Endothelial cell of umbilical vein (primary cell): ENCODE data around the gene HDHD3. TPM values are rescaled to one million over a fixed set of nuclear protein-coding genes. Genes with fewer than 3 reads are reported as not detected.

ENCODE experiments used
- BruUV-seq: library from RNA; stranded (reverse); fragments of 400-500 nt; replicated peaks from 2 replicates; lab custom pipeline; 2021; lab: Mats Ljungman, UMichigan
- CTCF ChIA-PET: fragments of 300-600, 350-600 bp; sonication (Branson Sonifier 250); formaldehyde crosslinking; loops from one replicate; lab custom pipeline; 2021; ENCODE audit warnings: antibody characterized with exemption, inconsistent platforms; lab: Charles Lee
- POLR2A ChIA-PET: fragments of 300-600, 350-600 bp; sonication (Branson Sonifier 250); formaldehyde crosslinking; loops from one replicate; lab custom pipeline; 2021; ENCODE audit warnings: antibody characterized with exemption, inconsistent platforms; lab: Charles Lee
- DNase-seq: peaks from one replicate; pipeline ENCODE4 v3.0.0-alpha.2; 2011; ENCODE audit warnings: low read depth, low spot score
- FAIRE-seq: peaks from 2 replicates; lab custom pipeline; 2011; peaks lifted over from hg19 to GRCh38; lab: Jason Lieb, UNC
- H2AFZ ChIP-seq: 2 replicates; pipeline ENCODE4 v1.6.0; 2012; ENCODE audit warnings: low read depth, low read length, control low read depth, inconsistent platforms
- H3K27ac ChIP-seq: 2 replicates; pipeline ENCODE4 v1.5.1; 2011; ENCODE audit warnings: low read depth, mild to moderate bottlenecking, control low read depth, low read length, moderate library complexity; ENCODE audit not compliant: insufficient read depth
- H3K27me3 ChIP-seq, 2 experiments: 2 replicates each; pipeline versions ENCODE4 v1.6.0 to v1.6.1; 2011; ENCODE audit warnings: low read length in 2 of 2, mixed read lengths in 1 of 2; ENCODE audit not compliant: control insufficient read depth in 2 of 2, insufficient read depth in 2 of 2
- H3K36me3 ChIP-seq, 2 experiments: 2 replicates in 1 of 2; 3 replicates in 1 of 2; pipeline ENCODE4 v1.5.1; 2011; ENCODE audit warnings: low read length in 2 of 2, mild to moderate bottlenecking in 1 of 2, moderate library complexity in 1 of 2; ENCODE audit not compliant: control insufficient read depth in 2 of 2, insufficient read depth in 2 of 2; ENCODE audit errors: extremely low read depth in 1 of 2
- H3K4me1 ChIP-seq: 3 replicates; pipeline ENCODE4 v1.5.1; 2011; ENCODE audit warnings: mild to moderate bottlenecking, low read length; ENCODE audit not compliant: control insufficient read depth, insufficient read depth; ENCODE audit errors: extremely low read depth
- H3K4me2 ChIP-seq: 2 replicates; pipeline ENCODE4 v1.6.1; 2011; ENCODE audit warnings: low read length, control low read depth, mixed read lengths; ENCODE audit not compliant: insufficient read depth
- H3K4me3 ChIP-seq, 3 experiments: fragments of 200-600 bp in 1 of 3; sonication (generic), shearing (Covaris generic) in 1 of 3; replicated peaks in 1 of 3; 2 replicates each; pipeline ENCODE4 v1.5.1; 2011 to 2016; ENCODE audit warnings: control low read depth in 3 of 3, low read length in 3 of 3, mild to moderate bottlenecking in 2 of 3, inconsistent platforms in 1 of 3, low read depth in 1 of 3, moderate library complexity in 1 of 3; ENCODE audit not compliant: insufficient read depth in 1 of 3
- H3K79me2 ChIP-seq: 2 replicates; pipeline ENCODE4 v1.6.0; 2012; ENCODE audit warnings: low read length, inconsistent platforms; ENCODE audit not compliant: control insufficient read depth, insufficient read depth
- H3K9ac ChIP-seq: replicated peaks from 2 replicates; pipeline ENCODE3; 2011; ENCODE audit warnings: low read length, control low read depth; ENCODE audit not compliant: insufficient read depth; ENCODE audit errors: extremely low read depth
- H3K9me1 ChIP-seq: replicated peaks from 3 replicates; pipeline ENCODE4 v1.6.0; 2011; ENCODE audit warnings: mild to moderate bottlenecking, low read length; ENCODE audit not compliant: control insufficient read depth, insufficient read depth; ENCODE audit errors: extremely low read depth
- H3K9me3 ChIP-seq: replicated peaks from 2 replicates; pipeline ENCODE4 v1.5.1; 2012; ENCODE audit warnings: low read length, inconsistent platforms; ENCODE audit not compliant: control insufficient read depth, insufficient read depth
- H4K20me1 ChIP-seq: replicated peaks from 2 replicates; pipeline ENCODE3; 2011; ENCODE audit warnings: mild to moderate bottlenecking, low read length; ENCODE audit not compliant: control insufficient read depth, insufficient read depth; ENCODE audit errors: extremely low read depth
- EZH2 ChIP-seq: IDR thresholded peaks from 2 replicates; pipeline ENCODE4 v1.6.1; 2012; ENCODE audit warnings: borderline replicate concordance, low read depth, mild to moderate bottlenecking, moderate library complexity, low read length, inconsistent platforms; ENCODE audit not compliant: severe bottlenecking
- FOS ChIP-seq: IDR thresholded peaks from 2 replicates; pipeline ENCODE4 v1.6.1; 2011; ENCODE audit warnings: mild to moderate bottlenecking, low read length, moderate library complexity, borderline replicate concordance; ENCODE audit not compliant: insufficient read depth
- GATA2 ChIP-seq: IDR thresholded peaks from 2 replicates; pipeline ENCODE4 v1.7.0; 2011; ENCODE audit warnings: low read depth, mild to moderate bottlenecking, moderate library complexity, mixed read lengths, low read length; ENCODE audit not compliant: insufficient read length, insufficient read depth
- JUN ChIP-seq: IDR thresholded peaks from 2 replicates; pipeline ENCODE4 v1.6.1; 2011; ENCODE audit warnings: borderline replicate concordance, low read depth; ENCODE audit not compliant: insufficient read length, insufficient read depth
- MYC ChIP-seq: IDR thresholded peaks from one replicate; pipeline ENCODE4 v1.6.1; 2011; ENCODE audit warnings: mild to moderate bottlenecking, low read depth, low read length
- POLR2A ChIP-seq: IDR thresholded peaks from 2 replicates; pipeline ENCODE4 v1.6.1; 2012; ENCODE audit warnings: low read depth, mild to moderate bottlenecking, control low read depth, low read length
- POLR2AphosphoS5 ChIP-seq: IDR thresholded peaks from 2 replicates; pipeline ENCODE4 v1.6.1; 2012; ENCODE audit warnings: low read depth, mild to moderate bottlenecking, control low read depth, low read length, moderate library complexity; ENCODE audit not compliant: insufficient read depth
- dilution Hi-C: fragments of 300-500 bp; cut with MboI; formaldehyde crosslinking; loops from one replicate; pipeline ENCODE4 v1.15.0; 2019; ENCODE audit warnings: low sequenced_read_pairs; ENCODE audit not compliant: extremely low pct_ligation_motif_present
- intact Hi-C: fragments of 100-400 bp; cut with micrococcal nuclease; formaldehyde crosslinking; loops from one replicate; pipeline ENCODE4 v1.10.0; 2022
- polyA plus RNA-seq, 4 experiments: library from polyadenylated mRNA; depleted of rRNA in 3 of 4; stranded (reverse) in 3 of 4; unstranded in 1 of 4; fragments of >200 nt; gene quantifications; 2 replicates each; pipeline versions ENCODE4 v1.2.1 to v1.2.3, GENCODE V29; 2011 to 2012; ENCODE audit warnings: missing spikeins in 1 of 4
- total RNA-seq: library from RNA; stranded (reverse); gene quantifications from 2 replicates; pipeline ENCODE4 v1.2.3, GENCODE V29; 2021
- TF ChIP-seq, protein P1 (sequence below), 2 donors: IDR thresholded peaks; 1 replicate in 1 of 2; 2 replicates in 1 of 2; pipeline ENCODE4 v1.5.1; 2011; ENCODE audit warnings: low read length in 2 of 2, mild to moderate bottlenecking in 2 of 2, moderate library complexity in 2 of 2, control low read depth in 1 of 2, inconsistent platforms in 1 of 2, low read depth in 1 of 2; ENCODE audit not compliant: insufficient read depth in 1 of 2; ENCODE audit errors: extremely low read depth in 1 of 2
- TF ChIP-seq, protein P2 (sequence below): IDR thresholded peaks from 2 replicates; pipeline ENCODE4 v1.6.1; 2011; ENCODE audit not compliant: insufficient read depth, insufficient read length

The HDHD3 gene
- total and polyA plus RNA-seq, 2 donors (not counting 3 experiments of a cell fraction or from before 2014, with no cell fraction given), result 7.6 to 14.1 TPM

DNA sequence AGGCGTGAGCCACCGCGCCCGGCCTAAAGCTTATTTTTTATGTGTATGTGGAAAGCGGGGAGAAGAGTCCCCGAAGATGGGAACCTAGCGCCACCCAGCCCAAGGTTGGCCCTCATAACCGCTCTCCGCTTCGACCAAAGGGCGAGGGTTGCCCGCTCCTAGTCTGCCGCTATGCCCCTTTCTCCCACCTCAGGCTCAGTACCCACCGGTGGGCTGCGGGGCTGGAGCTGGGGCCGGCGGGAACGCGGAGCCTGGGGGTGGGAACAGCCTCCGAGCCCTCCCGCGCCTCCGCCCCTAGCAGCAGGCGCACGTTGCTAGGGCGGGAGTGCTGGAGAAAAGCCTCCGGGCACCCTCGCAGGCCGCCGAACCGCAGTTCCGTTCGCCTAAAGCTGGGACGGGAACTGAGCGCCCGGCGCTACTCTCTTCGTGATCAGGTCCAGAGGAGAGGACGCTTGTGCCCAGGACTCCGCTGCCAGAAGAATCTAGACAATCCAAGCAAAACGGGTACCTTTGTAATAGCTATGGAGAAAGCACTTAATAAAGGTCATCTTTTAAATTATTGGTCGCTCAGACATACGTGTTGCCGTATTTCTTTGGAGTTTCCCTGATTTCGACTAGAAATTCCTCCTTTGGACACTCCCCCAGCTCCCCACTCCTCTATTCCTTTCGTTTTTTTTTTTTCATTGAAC is 36.6 kb downstream of the HDHD3 start, which contains the start of gene WDR31:
WDR31 (minus strand) TSS at position 265 of the 689 bp plus-strand sequence. CDS start 8,253 bp downstream, outside the sequence.
- TF ChIP-seq POLR2AphosphoS5, result peak; percentile 66
- TF ChIP-seq MYC, result peak; percentile 61
- TF ChIP-seq, protein P1, sequence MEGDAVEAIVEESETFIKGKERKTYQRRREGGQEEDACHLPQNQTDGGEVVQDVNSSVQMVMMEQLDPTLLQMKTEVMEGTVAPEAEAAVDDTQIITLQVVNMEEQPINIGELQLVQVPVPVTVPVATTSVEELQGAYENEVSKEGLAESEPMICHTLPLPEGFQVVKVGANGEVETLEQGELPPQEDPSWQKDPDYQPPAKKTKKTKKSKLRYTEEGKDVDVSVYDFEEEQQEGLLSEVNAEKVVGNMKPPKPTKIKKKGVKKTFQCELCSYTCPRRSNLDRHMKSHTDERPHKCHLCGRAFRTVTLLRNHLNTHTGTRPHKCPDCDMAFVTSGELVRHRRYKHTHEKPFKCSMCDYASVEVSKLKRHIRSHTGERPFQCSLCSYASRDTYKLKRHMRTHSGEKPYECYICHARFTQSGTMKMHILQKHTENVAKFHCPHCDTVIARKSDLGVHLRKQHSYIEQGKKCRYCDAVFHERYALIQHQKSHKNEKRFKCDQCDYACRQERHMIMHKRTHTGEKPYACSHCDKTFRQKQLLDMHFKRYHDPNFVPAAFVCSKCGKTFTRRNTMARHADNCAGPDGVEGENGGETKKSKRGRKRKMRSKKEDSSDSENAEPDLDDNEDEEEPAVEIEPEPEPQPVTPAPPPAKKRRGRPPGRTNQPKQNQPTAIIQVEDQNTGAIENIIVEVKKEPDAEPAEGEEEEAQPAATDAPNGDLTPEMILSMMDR (IDR thresholded peaks at IDR 0.05; ENCODE audit: extremely low read depth in 1 of 2, insufficient read depth in 1 of 2, low read depth in 1 of 2, low read length in 2 of 2), result no peak
- TF ChIP-seq, protein P2, sequence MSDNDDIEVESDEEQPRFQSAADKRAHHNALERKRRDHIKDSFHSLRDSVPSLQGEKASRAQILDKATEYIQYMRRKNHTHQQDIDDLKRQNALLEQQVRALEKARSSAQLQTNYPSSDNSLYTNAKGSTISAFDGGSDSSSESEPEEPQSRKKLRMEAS, result no peak
- no peak for TF ChIP-seq GATA2
- no peak for TF ChIP-seq FOS
- no peak for TF ChIP-seq EZH2
- TF ChIP-seq JUN, result no peak
- peak; percentile 58 for TF ChIP-seq POLR2A
- peak within 1 kb of the TSS; percentile 75 for H3K9ac ChIP-seq
- peak; percentile 94 for FAIRE-seq
- H4K20me1 ChIP-seq, result no peaks in the 10 kb centered on the region
- H3K79me2 ChIP-seq, result no peaks in the 10 kb centered on the region
- H3K27ac ChIP-seq, result peak within 1 kb of the TSS; percentile 20
- no peaks in the 10 kb centered on the region for H3K9me1 ChIP-seq
- no peaks in the 10 kb centered on the region for H3K9me3 ChIP-seq
- H3K4me1 ChIP-seq, result peaks cover 8% of the 10 kb centered on the region
- intact Hi-C loops (loop anchor here (1.0 to 2.0 kb wide), 3 partner anchors 61 to 70 kb away; partner anchors contain the start of genes ALAD, C9orf43, CDC26 and POLE3), dilution Hi-C loops (no loop called here)
- no peaks in the 10 kb centered on the region for H3K36me3 ChIP-seq
- DNase-seq, result peak; percentile 93
- H2AFZ ChIP-seq, result peak within 1 kb of the TSS; percentile 99
- ChIA-PET POLR2A (interaction anchor here (0.6 to 1.6 kb wide), 4 partner anchors 8 to 71 kb away, joined by 3 to 9 read pairs (median 4); partner anchors contain the start of genes C9orf43, CDC26, POLE3 and PRPF4), CTCF (interaction anchor here (0.7 to 2.3 kb wide), 12 partner anchors 11 to 318 kb away, joined by 3 to 15 read pairs (median 5); partner anchors contain the start of genes ALAD, CDC26, FKBP15 and PRPF4)
- H3K4me2 ChIP-seq, result peak within 1 kb of the TSS; percentile 99
- TSS peak; percentile 19 for BruUV-seq
- peaks cover 0 to 5% of the 10 kb centered on the region in 2 experiments for H3K27me3 ChIP-seq
- peak within 1 kb of the TSS; percentile 86 to 90 (median 86) for H3K4me3 ChIP-seq
